ENCODE data around the gene PAQR8.
A peak's percentile ranks its signal among the peaks of the same experiment; 100 is the strongest.
"Not testable (repeated sequence)": the region's sequence is repeated elsewhere in the genome, so short reads cannot be mapped to it uniquely, and the experiment has no call there.

Gene PAQR8

GRCh38 chr6:52415917-52416628 is 54.1 kb downstream of the PAQR8 start:
- no peak for DNase-seq

- peak; percentile 79 for DNase-seq
Observed at GRCh38 chr6:52416629-52417151, 54.7 kb downstream of the PAQR8 start.

- DNase-seq, result peak; percentile 70
Observed at GRCh38 chr6:52417675-52418111, 55.7 kb downstream of the PAQR8 start.

- DNase-seq, result no peak
Observed at GRCh38 chr6:52418606-52419005, 56.7 kb downstream of the PAQR8 start.

GRCh38 chr6:52419809-52420667 is 58.1 kb downstream of the PAQR8 start, which contains the start of gene EFHC1:
Gene EFHC1, plus strand, starts transcription at chr6:52420342. Its CDS starts 69 bp downstream, at chr6:52420411.
- DNase-seq, result peak; percentile 98

GRCh38 chr6:52420668-52421358 is 58.9 kb downstream of the PAQR8 start:
- no peak for DNase-seq

GRCh38 chr6:52422156-52422555 is 60.2 kb downstream of the PAQR8 start:
- no peak for DNase-seq

GRCh38 chr6:52423448-52423847 is 61.5 kb downstream of the PAQR8 start:
- no peak for DNase-seq

GRCh38 chr6:52423971-52424381 is 62.0 kb downstream of the PAQR8 start:
- DNase-seq, result no peak

- DNase-seq, result no peak
Observed at GRCh38 chr6:52424513-52424912, 62.6 kb downstream of the PAQR8 start.

GRCh38 chr6:52426667-52427066 is 64.7 kb downstream of the PAQR8 start:
- DNase-seq, result no peak

GRCh38 chr6:52433294-52433693 is 71.3 kb downstream of the PAQR8 start:
- DNase-seq, result not testable (repeated sequence)

- DNase-seq, result no peak
Observed at GRCh38 chr6:52435345-52435744, 73.4 kb downstream of the PAQR8 start.

GRCh38 chr6:52438926-52439325 is 77.0 kb downstream of the PAQR8 start:
- DNase-seq, result no peak

GRCh38 chr6:52454556-52454955 is 92.6 kb downstream of the PAQR8 start:
- no peak for DNase-seq

GRCh38 chr6:52457096-52457495 is 95.1 kb downstream of the PAQR8 start:
- DNase-seq, result no peak

Data from hematopoietic multipotent progenitor cell treated with erythropoietin and hydrocortisone succinate and interleukin-3 and kit ligand, for 8 days (in vitro differentiated cells).